Esophagus squamous epithelium (tissue), 4 donors: Measurements from ENCODE around the gene NUP42.

Experiments used
- CTCF ChIP-seq, 6 experiments: fragments of 450-650 bp in 4 of 6; fragments of 200-600 bp in 2 of 6; sonication (generic) in 2 of 6; IDR thresholded peaks; one replicate each; pipeline ENCODE4 v1.5.1; 2016 to 2019; ENCODE audit warnings: antibody characterized with exemption in 6 of 6, mild to moderate bottlenecking in 4 of 6, moderate library complexity in 4 of 6
- POLR2A ChIP-seq, 4 donors: fragments of 450-650 bp; IDR thresholded peaks; one replicate each; pipeline ENCODE4 v1.6.1; 2017; ENCODE audit warnings: antibody characterized with exemption in 4 of 4, mild to moderate bottlenecking in 4 of 4, moderate library complexity in 3 of 4

- no peak for TF ChIP-seq CTCF (IDR thresholded peaks at IDR 0.05)
- no peak for TF ChIP-seq POLR2A (IDR thresholded peaks at IDR 0.05)
Observed at GRCh38 chr7:23164846-23165245, 17.0 kb upstream of the NUP42 start.
